NCI-H2171 (cell line): ENCODE results near the gene TPST1.
"Not testable (repeated sequence)": the region's sequence is repeated elsewhere in the genome, so short reads cannot be mapped to it uniquely, and the experiment has no call there.

Experiments
- DNase-seq: peaks from one replicate; lab custom pipeline; 2025; lab: John Stamatoyannopoulos, UW

Gene TPST1

GRCh38 chr7:66283003-66283920 is 78.1 kb downstream of the TPST1 start:
- no peak for DNase-seq

DNA sequence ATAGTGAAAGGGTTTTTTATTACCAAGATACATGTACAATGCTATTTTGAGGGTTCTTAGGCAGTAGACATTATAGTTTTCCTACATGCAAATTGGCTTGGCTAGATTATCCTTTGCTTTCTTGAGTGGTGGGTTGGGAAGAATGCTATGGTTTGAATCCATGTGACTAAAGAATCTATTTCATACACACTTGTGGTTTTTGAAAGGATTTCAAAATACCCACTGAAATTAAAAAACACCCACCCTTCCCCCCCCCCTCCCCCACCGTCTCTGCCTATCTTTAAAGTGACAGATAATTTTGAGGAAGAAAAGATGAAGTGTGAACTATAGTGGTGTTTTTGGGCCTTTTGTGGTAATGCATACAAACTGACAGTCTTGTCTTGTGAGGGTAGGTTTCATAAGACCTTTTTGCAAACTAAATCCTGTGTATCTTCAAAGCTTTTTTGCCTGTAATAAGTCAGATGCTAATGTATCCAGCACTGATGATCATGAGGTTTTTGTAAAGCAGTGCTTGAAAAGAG is 90.9 kb downstream of the TPST1 start:
- DNase-seq = no peak

DNA sequence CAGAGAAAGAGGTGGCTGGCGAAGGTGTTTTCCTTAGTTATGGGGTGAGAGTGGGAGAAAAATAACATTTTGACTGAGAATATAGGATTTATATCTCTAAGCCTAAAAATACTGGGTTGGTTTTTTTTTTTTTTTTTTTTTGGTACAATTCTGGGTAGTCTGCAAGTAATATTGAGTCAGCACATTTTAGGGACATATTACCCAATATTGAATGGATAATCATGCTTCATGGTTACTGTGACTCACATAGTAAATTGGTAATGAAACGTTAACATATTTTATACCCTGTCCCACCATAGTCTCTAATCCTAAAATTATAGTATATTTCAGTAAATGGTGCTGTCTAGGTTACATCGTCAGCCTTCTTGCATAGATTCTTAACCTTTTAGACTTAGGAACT is 91.4 kb downstream of the TPST1 start:
- no peak for DNase-seq

GRCh38 chr7:66297579-66297978 is 92.4 kb downstream of the TPST1 start:
- no peak for DNase-seq

- DNase-seq = no peak
Observed at GRCh38 chr7:66301249-66301648, 96.1 kb downstream of the TPST1 start.

DNA sequence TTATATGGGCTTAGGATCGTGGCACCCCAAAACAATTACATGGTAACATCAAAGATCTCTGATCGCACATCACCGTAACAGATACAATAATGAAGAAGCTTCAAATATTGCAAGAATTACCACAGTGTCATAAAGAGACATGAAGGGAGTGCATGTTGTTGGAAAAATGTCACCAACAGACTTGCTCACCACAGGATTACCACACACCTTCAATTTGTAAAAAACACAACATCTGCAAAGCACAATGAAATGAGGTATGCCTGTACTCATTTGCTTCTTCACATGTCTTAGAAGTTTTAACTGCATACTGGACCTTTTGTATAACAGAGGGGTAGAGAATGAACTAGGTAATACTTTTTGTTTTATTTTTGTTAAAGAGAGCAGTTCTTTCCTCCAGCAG is 96.6 kb downstream of the TPST1 start:
- DNase-seq = no peak

GRCh38 chr7:66303454-66304155 is 98.5 kb downstream of the TPST1 start:
- no peak for DNase-seq

- DNase-seq = no peak
Observed at GRCh38 chr7:66304536-66304935, 99.4 kb downstream of the TPST1 start.

- no peak for DNase-seq
Observed at GRCh38 chr7:66306243-66306642, 101.1 kb downstream of the TPST1 start.

GRCh38 chr7:66307591-66308215 is 102.6 kb downstream of the TPST1 start:
- no peak for DNase-seq

GRCh38 chr7:66308411-66308810 is 103.3 kb downstream of the TPST1 start:
- no peak for DNase-seq

GRCh38 chr7:66310620-66311019 is 105.5 kb downstream of the TPST1 start:
- DNase-seq = no peak

DNA sequence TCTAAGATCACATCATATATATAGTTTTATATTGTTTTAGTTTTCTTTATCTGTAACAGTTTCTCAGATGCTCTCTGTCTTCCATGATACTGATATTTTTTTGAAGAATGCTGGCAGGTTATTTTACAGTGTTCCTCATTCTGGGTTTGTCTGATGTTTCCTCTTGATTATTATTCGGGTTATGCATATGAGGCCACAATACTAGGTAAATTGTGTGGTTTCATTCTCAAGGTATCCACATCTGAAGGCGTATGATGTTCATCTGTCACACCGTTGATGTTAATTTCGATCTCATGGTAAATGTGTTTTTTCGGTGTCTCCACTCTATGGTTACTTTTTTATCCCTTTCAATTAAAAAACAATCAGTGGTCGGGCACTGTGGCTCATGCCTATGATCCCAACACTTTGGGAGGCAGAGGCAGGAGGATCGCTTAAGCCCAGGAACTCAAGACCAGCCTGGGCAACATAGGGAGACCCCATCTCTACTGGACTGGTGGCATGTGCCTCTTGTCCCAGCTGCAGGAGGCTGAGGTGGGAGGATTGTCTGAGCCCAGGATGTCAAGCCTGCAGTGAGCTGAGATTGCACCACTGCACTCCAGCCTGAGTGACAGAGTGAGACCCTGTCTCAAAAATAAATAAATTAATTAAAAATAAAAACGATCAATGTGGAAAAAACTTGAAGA is 108.9 kb downstream of the TPST1 start:
- DNase-seq = no peak

GRCh38 chr7:66315192-66315591 is 110.1 kb downstream of the TPST1 start:
- no peak for DNase-seq

GRCh38 chr7:66319407-66319979 is 114.4 kb downstream of the TPST1 start:
- no peak for DNase-seq

GRCh38 chr7:66321283-66321682 is 116.1 kb downstream of the TPST1 start:
- DNase-seq = no peak

DNA sequence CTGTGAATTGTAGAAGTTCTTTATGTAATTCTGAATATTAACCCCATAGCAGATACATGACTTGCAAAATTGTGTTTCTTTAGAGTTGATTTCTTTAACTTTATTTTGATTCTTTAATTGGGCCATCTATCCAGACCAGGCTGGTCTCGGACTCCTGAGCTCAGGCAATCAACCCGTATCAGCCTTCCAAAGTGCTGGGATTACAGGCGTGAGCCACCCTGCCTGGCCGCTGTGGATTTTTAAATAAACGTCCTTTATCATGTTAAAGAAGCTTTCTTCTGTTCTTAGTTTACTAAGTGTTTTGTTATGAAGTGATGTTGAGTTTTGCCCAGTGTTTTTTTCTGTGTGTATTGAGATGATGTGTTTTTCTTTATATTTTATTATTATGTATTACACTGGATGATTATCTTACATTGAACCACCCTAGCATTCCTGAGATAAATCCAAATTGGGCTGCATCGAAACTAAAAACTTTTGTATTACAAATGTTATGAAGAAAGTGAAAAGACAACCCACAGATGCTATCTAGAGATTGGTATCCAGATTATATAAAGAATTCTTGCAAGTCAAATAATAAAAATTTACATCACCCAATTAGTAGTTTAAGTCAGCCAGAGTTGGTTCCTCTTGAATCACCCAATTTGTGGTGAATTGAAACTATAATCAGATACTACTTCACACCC is 118.1 kb downstream of the TPST1 start:
- no peak for DNase-seq

DNA sequence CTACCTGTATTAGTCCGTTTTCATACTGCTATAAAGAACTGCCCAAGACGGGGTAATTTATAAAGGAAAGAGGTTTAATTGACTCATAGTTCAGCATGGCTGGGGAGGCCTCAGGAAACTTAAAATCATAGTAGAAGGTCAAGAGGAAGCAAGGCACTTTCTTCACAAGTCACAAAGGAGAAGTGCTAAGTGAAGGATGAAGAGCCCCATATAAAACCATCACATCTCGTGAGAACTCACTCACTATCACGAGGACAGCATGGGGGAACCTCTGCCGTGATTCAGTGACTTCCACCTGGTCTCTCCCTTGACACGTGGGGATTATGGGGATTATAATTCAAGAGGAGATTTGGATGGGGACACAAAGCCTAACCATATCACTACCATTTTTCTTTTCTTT is 119.9 kb downstream of the TPST1 start:
- DNase-seq = not testable (repeated sequence)

DNA sequence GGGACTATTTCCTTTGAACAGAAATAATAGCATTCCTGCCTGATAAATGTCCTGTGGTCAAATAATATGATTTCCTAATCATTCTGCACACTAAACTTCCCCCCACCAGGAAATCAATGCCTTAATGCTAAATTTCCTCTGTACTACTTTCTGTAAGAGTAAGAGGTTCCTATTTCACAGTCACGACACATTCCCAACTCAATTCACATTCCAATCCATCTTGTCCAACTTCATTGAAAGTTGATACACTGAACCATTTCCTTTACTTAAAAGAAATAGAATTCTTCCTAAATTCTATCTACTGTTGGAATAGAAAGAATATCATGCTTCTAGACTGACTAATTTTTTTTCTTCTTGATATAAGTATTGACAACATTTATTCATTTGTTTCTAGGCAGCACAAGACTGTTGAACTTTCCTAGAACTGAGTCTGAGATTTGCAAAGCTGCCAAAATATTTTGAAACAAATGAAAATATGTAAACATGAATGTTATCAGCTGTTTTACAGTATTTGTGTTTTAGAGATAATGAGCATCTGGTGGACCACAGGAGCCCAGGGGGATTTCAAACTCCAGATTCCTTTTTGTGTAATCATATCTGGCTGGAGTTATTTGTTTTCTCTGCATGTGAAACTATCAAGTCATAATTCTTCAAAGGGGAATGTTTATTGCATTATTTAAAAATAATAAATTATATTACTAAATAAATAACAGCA is 121.5 kb downstream of the TPST1 start:
- no peak for DNase-seq

DNA sequence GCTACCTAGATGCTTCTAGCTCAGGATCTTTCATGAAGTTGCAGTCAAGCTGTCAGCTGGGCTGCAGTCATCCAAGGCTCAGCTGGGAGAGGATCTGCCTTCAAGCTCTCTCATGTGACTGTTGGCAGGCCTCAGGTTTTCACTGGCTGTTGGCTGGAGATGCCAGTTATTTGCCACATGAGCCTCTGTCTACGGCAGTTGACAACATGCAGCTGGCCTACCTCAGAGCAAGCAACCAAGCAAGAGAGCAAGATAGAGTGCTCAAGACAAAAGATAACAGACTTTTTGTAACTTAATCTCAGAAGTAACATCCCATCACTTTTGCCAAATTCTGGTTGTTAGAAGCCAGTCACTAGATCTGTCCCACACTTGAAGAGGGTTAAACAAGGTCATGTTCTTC is 125.8 kb downstream of the TPST1 start:
- DNase-seq = peak; percentile 1
